ENCODE data around the gene CACNA1C. TPM values are rescaled to one million over a fixed set of nuclear protein-coding genes. Genes with fewer than 3 reads are reported as not detected.

The CACNA1C gene
- total and polyA plus RNA-seq, 2 of the 4 experiments (the other 2 are of a cell fraction), result 1.6 to 2.6 TPM

DNA sequence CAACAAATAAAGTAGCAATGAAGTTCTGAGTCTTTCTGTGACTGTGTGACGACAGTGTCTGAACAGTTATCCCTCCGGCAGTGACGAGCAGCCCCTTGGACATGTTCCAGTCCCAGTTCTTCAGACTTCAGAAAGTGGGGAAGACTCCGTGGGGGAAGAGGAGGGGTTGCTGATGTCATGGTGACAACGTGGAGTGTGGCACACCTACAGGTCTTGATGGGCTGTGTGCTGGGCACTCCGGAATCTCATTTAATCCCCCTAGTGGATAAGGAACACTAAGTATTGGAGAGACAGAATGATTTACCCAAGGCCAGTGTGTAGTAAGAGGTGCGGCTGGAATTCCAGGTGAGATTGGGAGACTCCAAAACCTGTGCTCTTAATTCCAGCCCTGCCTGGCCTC is 280.2 kb downstream of the CACNA1C start:
- Histone ChIP-seq H3K4me3 (ENCODE audit: insufficient read depth, low read depth, low read length) (no peak overlapping the region), H3K9me1 (ENCODE audit: insufficient read depth, low read length) (peaks cover 36% of the 10 kb centered on the region), H3K18ac (ENCODE audit: low read depth, low read length) (peak overlapping the region; percentile 84), H3K56ac (ENCODE audit: extremely low read depth, insufficient read depth, low read length) (no peak overlapping the region), H3K9ac (ENCODE audit: low read depth, low read length) (no peak overlapping the region), H2AK9ac (replicated peaks; ENCODE audit: low read depth, low read length, poor library complexity) (no peak overlapping the region), H2BK5ac (ENCODE audit: low read depth, low read length, poor library complexity, severe bottlenecking) (peak overlapping the region; percentile 65), H3K79me1 (ENCODE audit: low read depth in 1 of 2, low read length in 2 of 2) (peaks cover 6 to 37% of the 10 kb centered on the region in 2 experiments; a peak in 2 of 4 replicates), H3K27ac (ENCODE audit: insufficient read depth, low read length) (peak overlapping the region; percentile 62; the same call in 1 of the 2 replicates), H3K9me3 (ENCODE audit: control insufficient read depth, insufficient read depth, low read length) (no peaks in the 10 kb centered on the region), H2BK15ac (ENCODE audit: low read depth, low read length) (peak overlapping the region; percentile 73; the same call in 2 of the 3 replicates), H3K27me3 (ENCODE audit: control insufficient read depth, insufficient read depth, low read length) (no peaks in the 10 kb centered on the region), H2AK5ac (ENCODE audit: low read depth, low read length) (peak overlapping the region; percentile 81; the same call in 1 of the 2 replicates), H4K8ac (ENCODE audit: low read depth in 2 of 2, low read length in 2 of 2) (peak overlapping the region in 1 of 2 experiments; percentile 44; a peak in 1 of 4 replicates), H2BK20ac (ENCODE audit: low read depth, low read length) (peak overlapping the region; percentile 75; the same call in 1 of the 2 replicates), H3K4me1 (ENCODE audit: control insufficient read depth, insufficient read depth, low read length) (peaks cover 31% of the 10 kb centered on the region), H4K5ac (ENCODE audit: low read depth, low read length) (peak overlapping the region; percentile 86), H3K14ac (replicated peaks; ENCODE audit: low read depth, low read length) (peak overlapping the region; percentile 11), H2AFZ (replicated peaks; ENCODE audit: low read length, poor library complexity) (peak overlapping the region; percentile 64), H3K4me2 (ENCODE audit: low read depth, low read length) (no peak overlapping the region), H2BK120ac (ENCODE audit: low read depth, low read length) (peak overlapping the region; percentile 81), H3K36me3 (ENCODE audit: control insufficient read depth, insufficient read depth, low read length) (no peaks in the 10 kb centered on the region), H3K23ac (ENCODE audit: low read depth, low read length) (no peak overlapping the region), H3K4ac (ENCODE audit: low read depth, low read length) (peak overlapping the region; percentile 77), H4K20me1 (ENCODE audit: insufficient read depth, low read length) (no peaks in the 10 kb centered on the region), H4K91ac (ENCODE audit: insufficient read depth, low read depth, low read length) (peak overlapping the region; percentile 73)
- WGBS, 2 experiments (ENCODE audit: extremely low coverage in 2 of 2, insufficient read length in 1 of 2), result no CpG with 5 or more reads among the region's 7 CpGs
- dilution Hi-C loops (cut with HindIII; ENCODE audit: low sequenced_read_pairs, unreplicated experiment) (no loop called here), intact Hi-C loops (cut with micrococcal nuclease) (loop anchor here (1.0 kb wide), 1 partner anchor 42 kb away; no protein-coding TSS in a partner anchor), in situ Hi-C loops (cut with MboI; ENCODE audit: low sequenced_read_pairs) (no loop called here)
- ATAC-seq (ENCODE audit: low read depth), result no peak
- no TSS peak for BruUV-seq (replicated peaks)
- DNase-seq, result peak; percentile 61
- POLR2A ChIA-PET (ENCODE audit: unreplicated experiment), result no interaction called here
- CTCF ChIA-PET, result no interaction called here
- TF ChIP-seq FOS (IDR thresholded peaks at IDR 0.05; ENCODE audit: low read depth, low read length) (no peak), ELK1 (IDR thresholded peaks at IDR 0.05; ENCODE audit: borderline replicate concordance, low read depth, low read length) (no peak), MAZ (IDR thresholded peaks at IDR 0.05; ENCODE audit: borderline replicate concordance, low read depth, low read length) (no peak)

Measured in IMR-90 (cell line).